ENCODE measurements around the gene MYH6. TPM values are rescaled to one million over a fixed set of nuclear protein-coding genes. Genes with fewer than 3 reads are reported as not detected.
"Not testable (repeated sequence)": the region's sequence is repeated elsewhere in the genome, so short reads cannot be mapped to it uniquely, and the experiment has no call there.

The MYH6 gene
- total RNA-seq, 4 donors from 2014 or later, result 0.07 TPM; not detected in 3

DNA sequence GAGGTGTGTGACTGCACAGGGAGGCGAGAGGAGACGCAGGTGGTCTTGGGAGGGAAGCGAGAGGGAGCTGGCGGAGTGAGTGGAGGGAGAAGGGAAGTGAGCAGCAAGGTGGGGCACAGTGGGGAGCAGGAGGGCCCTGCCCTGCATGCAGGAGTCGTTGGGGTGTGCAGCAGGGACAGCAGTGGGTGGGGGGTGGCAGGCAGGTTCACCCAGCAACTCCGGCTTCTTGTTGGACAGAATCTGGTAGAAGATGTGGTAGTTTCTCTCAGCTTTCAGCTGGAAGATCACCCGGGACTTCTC lies 5.0 kb downstream of the MYH6 start:
- Histone ChIP-seq H3K36me3 (no peaks in the 10 kb centered on the region), H3K4me3 (no peak overlapping the region), H3K27ac (no peak overlapping the region), H3K4me1 (no peaks in the 10 kb centered on the region), H3K9me3 (no peaks in the 10 kb centered on the region), H3K27me3 (no peaks in the 10 kb centered on the region)
- DNase-seq, result no peak
- intact Hi-C loops (cut with DNase I; ENCODE audit: low total_unique reads), result no loop called here
- no peak for TF ChIP-seq POLR2A (IDR thresholded peaks at IDR 0.05)
- TF ChIP-seq, protein P1, sequence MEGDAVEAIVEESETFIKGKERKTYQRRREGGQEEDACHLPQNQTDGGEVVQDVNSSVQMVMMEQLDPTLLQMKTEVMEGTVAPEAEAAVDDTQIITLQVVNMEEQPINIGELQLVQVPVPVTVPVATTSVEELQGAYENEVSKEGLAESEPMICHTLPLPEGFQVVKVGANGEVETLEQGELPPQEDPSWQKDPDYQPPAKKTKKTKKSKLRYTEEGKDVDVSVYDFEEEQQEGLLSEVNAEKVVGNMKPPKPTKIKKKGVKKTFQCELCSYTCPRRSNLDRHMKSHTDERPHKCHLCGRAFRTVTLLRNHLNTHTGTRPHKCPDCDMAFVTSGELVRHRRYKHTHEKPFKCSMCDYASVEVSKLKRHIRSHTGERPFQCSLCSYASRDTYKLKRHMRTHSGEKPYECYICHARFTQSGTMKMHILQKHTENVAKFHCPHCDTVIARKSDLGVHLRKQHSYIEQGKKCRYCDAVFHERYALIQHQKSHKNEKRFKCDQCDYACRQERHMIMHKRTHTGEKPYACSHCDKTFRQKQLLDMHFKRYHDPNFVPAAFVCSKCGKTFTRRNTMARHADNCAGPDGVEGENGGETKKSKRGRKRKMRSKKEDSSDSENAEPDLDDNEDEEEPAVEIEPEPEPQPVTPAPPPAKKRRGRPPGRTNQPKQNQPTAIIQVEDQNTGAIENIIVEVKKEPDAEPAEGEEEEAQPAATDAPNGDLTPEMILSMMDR (IDR thresholded peaks at IDR 0.05), result no peak

GRCh38 chr14:23402296-23403138 lies 5.6 kb downstream of the MYH6 start:
- intact Hi-C loops (cut with DNase I; ENCODE audit: low total_unique reads), result no loop called here
- H3K36me3 ChIP-seq, result no peaks in the 10 kb centered on the region

DNA sequence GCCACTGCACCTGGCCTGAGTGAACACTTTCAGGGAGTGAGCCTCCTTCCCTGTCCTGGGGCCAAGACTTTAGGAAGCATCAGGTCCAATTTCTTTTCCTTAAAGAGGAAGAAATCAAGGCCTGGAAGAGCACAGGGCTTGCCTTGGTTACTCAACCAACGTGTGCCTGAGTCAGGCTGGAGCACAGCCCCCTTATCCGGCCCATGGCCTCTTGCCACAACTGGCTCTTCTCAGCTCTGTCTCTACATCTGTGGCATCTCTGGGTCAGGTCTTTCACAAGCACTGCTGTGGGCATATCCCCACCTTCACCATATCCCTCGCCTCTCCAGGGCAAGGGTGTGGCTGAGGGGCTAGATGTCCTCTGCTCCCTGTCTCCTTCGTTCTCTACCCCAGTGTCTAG lies 6.8 kb downstream of the MYH6 start:
- no peak for DNase-seq
- TF ChIP-seq, protein P1 (IDR thresholded peaks at IDR 0.05), result no peak
- no peak for TF ChIP-seq POLR2A (IDR thresholded peaks at IDR 0.05)
- Histone ChIP-seq H3K36me3 (no peaks in the 10 kb centered on the region), H3K9me3 (no peaks in the 10 kb centered on the region), H3K27ac (no peak overlapping the region), H3K4me3 (no peak overlapping the region), H3K4me1 (no peaks in the 10 kb centered on the region), H3K27me3 (no peaks in the 10 kb centered on the region)
- intact Hi-C loops (cut with DNase I; ENCODE audit: low total_unique reads), result no loop called here

More at GRCh38 chr14:23402296-23403138, 5.6 kb downstream of the MYH6 start:
- no peaks in the 10 kb centered on the region for H3K27me3 ChIP-seq
- H3K4me3 ChIP-seq, result no peak overlapping the region
- no peak for DNase-seq
- no peaks in the 10 kb centered on the region for H3K4me1 ChIP-seq
- H3K9me3 ChIP-seq, result no peaks in the 10 kb centered on the region
- H3K27ac ChIP-seq, result no peak overlapping the region
- TF ChIP-seq, protein P1 (IDR thresholded peaks at IDR 0.05), result no peak
- no peak for TF ChIP-seq POLR2A (IDR thresholded peaks at IDR 0.05)

DNA sequence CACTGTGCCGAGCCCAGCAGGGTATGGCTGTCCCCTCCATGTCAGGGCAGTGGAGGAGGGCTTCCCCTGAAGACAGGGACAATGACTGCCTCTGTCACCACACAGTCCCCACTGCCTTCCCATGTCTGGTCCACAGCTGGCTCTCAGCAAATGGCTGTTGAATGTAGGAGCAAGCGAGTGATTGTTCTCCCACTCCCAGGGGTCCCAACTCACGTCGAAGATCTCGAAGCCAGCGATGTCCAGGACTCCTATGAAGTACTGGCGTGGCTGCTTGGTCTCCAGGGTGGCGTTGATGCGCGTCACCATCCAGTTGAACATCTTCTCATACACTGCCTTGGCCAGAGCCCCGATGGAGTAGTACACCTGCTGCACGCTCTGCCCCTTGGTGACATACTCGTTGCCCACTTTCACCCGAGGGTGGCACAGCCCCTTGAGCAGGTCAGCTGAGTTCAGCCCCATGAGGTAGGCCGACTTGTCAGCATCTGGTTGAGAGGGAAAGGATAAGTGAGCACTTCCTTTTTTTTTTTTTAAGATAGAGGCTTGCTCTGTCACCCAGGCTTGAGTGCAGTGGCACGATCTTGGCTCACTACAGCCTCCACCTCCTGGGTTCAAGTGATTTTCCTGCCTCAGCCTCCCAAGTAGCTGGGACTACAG lies 7.5 kb downstream of the MYH6 start:
- H3K9me3 ChIP-seq; H3K27me3 ChIP-seq; DNase-seq; H3K36me3 ChIP-seq; intact Hi-C loops (cut with DNase I; ENCODE audit: low total_unique reads); H3K4me3 ChIP-seq; H3K4me1 ChIP-seq; H3K27ac ChIP-seq: not testable (repeated sequence)

- H3K4me3 ChIP-seq, result no peak overlapping the region
- H3K27me3 ChIP-seq, result no peaks in the 10 kb centered on the region
- H3K36me3 ChIP-seq, result no peaks in the 10 kb centered on the region
- no peak for TF ChIP-seq POLR2A (IDR thresholded peaks at IDR 0.05)
- TF ChIP-seq, protein P1 (IDR thresholded peaks at IDR 0.05), result no peak
- no peak for DNase-seq
- no peaks in the 10 kb centered on the region for H3K9me3 ChIP-seq
- H3K4me1 ChIP-seq, result no peaks in the 10 kb centered on the region
- intact Hi-C loops (cut with DNase I; ENCODE audit: low total_unique reads), result no loop called here
- no peak overlapping the region for H3K27ac ChIP-seq
These were observed 8.5 kb downstream of the MYH6 start for GRCh38 chr14:23399591-23399990.
